Measurements from ENCODE around the gene USP17L30. TPM values are rescaled to one million over a fixed set of nuclear protein-coding genes. Genes with fewer than 3 reads are reported as not detected.
"Not testable (repeated sequence)": the region's sequence is repeated elsewhere in the genome, so short reads cannot be mapped to it uniquely, and the experiment has no call there.

The USP17L30 gene, protein sequence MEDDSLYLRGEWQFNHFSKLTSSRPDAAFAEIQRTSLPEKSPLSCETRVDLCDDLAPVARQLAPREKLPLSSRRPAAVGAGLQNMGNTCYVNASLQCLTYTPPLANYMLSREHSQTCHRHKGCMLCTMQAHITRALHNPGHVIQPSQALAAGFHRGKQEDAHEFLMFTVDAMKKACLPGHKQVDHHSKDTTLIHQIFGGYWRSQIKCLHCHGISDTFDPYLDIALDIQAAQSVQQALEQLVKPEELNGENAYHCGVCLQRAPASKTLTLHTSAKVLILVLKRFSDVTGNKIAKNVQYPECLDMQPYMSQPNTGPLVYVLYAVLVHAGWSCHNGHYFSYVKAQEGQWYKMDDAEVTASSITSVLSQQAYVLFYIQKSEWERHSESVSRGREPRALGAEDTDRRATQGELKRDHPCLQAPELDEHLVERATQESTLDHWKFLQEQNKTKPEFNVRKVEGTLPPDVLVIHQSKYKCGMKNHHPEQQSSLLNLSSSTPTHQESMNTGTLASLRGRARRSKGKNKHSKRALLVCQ
- polyA plus RNA-seq (ENCODE audit: insufficient read length in 4 of 4) = not detected

DNA sequence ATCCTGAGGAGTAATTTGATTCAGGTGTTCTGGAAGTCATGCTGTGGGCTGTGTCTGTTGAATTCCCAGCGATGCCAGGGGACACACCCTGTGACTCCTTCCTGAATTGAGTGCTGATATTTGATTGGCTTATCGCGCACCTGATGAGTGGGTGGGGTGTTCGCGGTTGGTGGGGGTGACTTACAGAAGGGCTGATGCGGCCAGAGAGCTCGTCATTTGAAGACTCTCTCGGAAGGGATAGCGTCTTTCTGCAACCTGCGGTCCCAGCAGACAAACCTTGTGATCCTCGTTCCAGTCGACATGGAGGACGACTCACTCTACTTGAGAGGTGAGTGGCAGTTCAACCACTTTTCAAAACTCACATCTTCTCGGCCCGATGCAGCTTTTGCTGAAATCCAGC is at the start of gene USP17L30:
Gene USP17L30 (plus strand): TSS at position 301 of the 400 bp plus-strand sequence. CDS start 0 bp downstream, at position 301.
- DNase-seq (ENCODE audit: low read depth in 4 of 4, low spot score in 2 of 4) = not testable (repeated sequence)

DNA sequence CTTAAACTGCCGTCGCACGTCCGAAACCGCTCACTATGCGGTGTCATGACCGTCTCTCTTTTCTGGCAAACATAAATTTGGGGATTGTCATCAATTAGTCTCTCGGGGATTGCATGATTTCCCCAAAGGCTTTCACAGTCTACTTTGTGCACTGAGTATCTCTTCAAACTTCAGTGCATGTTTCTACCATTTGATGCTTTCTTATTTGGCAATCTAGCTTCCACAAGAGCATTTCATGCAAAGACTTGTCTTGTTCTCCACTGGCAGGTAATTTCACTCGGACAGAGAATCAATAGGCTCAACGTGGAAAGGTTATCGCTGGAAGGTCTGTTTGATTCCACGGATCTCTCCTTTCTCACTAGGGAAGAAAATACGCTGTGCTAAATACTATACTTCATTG is 38.7 kb upstream of the USP17L30 start:
- DNase-seq (ENCODE audit: low read depth in 4 of 4, low spot score in 2 of 4) = not testable (repeated sequence)

DNA sequence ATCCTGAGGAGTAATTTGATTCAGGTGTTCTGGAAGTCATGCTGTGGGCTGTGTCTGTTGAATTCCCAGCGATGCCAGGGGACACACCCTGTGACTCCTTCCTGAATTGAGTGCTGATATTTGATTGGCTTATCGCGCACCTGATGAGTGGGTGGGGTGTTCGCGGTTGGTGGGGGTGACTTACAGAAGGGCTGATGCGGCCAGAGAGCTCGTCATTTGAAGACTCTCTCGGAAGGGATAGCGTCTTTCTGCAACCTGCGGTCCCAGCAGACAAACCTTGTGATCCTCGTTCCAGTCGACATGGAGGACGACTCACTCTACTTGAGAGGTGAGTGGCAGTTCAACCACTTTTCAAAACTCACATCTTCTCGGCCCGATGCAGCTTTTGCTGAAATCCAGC is 38.1 kb upstream of the USP17L30 start, which contains the start of gene USP17L24:
Gene USP17L24 (plus strand): TSS at position 301 of the 400 bp plus-strand sequence. CDS start 0 bp downstream, at position 301.
- DNase-seq (ENCODE audit: low read depth in 4 of 4, low spot score in 2 of 4) = not testable (repeated sequence)

DNA sequence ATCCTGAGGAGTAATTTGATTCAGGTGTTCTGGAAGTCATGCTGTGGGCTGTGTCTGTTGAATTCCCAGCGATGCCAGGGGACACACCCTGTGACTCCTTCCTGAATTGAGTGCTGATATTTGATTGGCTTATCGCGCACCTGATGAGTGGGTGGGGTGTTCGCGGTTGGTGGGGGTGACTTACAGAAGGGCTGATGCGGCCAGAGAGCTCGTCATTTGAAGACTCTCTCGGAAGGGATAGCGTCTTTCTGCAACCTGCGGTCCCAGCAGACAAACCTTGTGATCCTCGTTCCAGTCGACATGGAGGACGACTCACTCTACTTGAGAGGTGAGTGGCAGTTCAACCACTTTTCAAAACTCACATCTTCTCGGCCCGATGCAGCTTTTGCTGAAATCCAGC is 33.3 kb upstream of the USP17L30 start, which contains the start of gene USP17L25:
Gene USP17L25 (plus strand): TSS at position 301 of the 400 bp plus-strand sequence. CDS start 0 bp downstream, at position 301.
- DNase-seq (ENCODE audit: low read depth in 4 of 4, low spot score in 2 of 4) = not testable (repeated sequence)

DNA sequence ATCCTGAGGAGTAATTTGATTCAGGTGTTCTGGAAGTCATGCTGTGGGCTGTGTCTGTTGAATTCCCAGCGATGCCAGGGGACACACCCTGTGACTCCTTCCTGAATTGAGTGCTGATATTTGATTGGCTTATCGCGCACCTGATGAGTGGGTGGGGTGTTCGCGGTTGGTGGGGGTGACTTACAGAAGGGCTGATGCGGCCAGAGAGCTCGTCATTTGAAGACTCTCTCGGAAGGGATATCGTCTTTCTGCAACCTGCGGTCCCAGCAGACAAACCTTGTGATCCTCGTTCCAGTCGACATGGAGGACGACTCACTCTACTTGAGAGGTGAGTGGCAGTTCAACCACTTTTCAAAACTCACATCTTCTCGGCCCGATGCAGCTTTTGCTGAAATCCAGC is 28.6 kb upstream of the USP17L30 start, which contains the start of gene USP17L26:
Gene USP17L26 (plus strand): TSS at position 301 of the 400 bp plus-strand sequence. CDS start 0 bp downstream, at position 301.
- DNase-seq (ENCODE audit: low read depth in 4 of 4, low spot score in 2 of 4) = not testable (repeated sequence)

DNA sequence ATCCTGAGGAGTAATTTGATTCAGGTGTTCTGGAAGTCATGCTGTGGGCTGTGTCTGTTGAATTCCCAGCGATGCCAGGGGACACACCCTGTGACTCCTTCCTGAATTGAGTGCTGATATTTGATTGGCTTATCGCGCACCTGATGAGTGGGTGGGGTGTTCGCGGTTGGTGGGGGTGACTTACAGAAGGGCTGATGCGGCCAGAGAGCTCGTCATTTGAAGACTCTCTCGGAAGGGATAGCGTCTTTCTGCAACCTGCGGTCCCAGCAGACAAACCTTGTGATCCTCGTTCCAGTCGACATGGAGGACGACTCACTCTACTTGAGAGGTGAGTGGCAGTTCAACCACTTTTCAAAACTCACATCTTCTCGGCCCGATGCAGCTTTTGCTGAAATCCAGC is 23.8 kb upstream of the USP17L30 start, which contains the start of gene USP17L5:
Gene USP17L5 (plus strand): TSS at position 301 of the 400 bp plus-strand sequence. CDS start 0 bp downstream, at position 301.
- not testable (repeated sequence) for DNase-seq (ENCODE audit: low read depth in 4 of 4, low spot score in 2 of 4)

DNA sequence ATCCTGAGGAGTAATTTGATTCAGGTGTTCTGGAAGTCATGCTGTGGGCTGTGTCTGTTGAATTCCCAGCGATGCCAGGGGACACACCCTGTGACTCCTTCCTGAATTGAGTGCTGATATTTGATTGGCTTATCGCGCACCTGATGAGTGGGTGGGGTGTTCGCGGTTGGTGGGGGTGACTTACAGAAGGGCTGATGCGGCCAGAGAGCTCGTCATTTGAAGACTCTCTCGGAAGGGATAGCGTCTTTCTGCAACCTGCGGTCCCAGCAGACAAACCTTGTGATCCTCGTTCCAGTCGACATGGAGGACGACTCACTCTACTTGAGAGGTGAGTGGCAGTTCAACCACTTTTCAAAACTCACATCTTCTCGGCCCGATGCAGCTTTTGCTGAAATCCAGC is 19.1 kb upstream of the USP17L30 start, which contains the start of gene USP17L27:
Gene USP17L27 (plus strand): TSS at position 301 of the 400 bp plus-strand sequence. CDS start 0 bp downstream, at position 301.
- not testable (repeated sequence) for DNase-seq (ENCODE audit: low read depth in 4 of 4, low spot score in 2 of 4)

DNA sequence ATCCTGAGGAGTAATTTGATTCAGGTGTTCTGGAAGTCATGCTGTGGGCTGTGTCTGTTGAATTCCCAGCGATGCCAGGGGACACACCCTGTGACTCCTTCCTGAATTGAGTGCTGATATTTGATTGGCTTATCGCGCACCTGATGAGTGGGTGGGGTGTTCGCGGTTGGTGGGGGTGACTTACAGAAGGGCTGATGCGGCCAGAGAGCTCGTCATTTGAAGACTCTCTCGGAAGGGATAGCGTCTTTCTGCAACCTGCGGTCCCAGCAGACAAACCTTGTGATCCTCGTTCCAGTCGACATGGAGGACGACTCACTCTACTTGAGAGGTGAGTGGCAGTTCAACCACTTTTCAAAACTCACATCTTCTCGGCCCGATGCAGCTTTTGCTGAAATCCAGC is 14.3 kb upstream of the USP17L30 start, which contains the start of gene USP17L28:
Gene USP17L28 (plus strand): TSS at position 301 of the 400 bp plus-strand sequence. CDS start 0 bp downstream, at position 301.
- DNase-seq (ENCODE audit: low read depth in 4 of 4, low spot score in 2 of 4) = not testable (repeated sequence)

DNA sequence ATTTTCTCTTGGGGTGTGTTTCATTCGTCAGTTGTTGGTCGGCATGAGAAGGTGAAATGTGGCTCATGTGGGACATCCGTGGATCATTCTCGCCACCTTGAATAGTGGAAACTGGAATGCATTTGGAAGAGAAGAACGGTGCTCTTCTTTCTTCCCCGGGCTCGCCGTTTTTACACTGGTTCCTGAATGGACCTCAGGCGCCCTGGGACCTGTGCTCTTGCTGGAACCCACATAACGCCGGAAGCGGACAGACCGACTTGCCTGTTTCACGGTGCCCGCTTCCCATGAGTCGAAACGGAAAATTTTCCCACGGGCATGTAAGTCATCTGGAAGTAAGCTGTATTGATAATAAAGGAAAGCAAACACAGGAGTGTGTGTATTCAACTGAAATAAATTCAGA is 12.1 kb upstream of the USP17L30 start:
- not testable (repeated sequence) for DNase-seq (ENCODE audit: low read depth in 4 of 4, low spot score in 2 of 4)

DNA sequence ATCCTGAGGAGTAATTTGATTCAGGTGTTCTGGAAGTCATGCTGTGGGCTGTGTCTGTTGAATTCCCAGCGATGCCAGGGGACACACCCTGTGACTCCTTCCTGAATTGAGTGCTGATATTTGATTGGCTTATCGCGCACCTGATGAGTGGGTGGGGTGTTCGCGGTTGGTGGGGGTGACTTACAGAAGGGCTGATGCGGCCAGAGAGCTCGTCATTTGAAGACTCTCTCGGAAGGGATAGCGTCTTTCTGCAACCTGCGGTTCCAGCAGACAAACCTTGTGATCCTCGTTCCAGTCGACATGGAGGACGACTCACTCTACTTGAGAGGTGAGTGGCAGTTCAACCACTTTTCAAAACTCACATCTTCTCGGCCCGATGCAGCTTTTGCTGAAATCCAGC is 9.6 kb upstream of the USP17L30 start, which contains the start of gene USP17L29:
Gene USP17L29 (plus strand): TSS at position 301 of the 400 bp plus-strand sequence. CDS start 0 bp downstream, at position 301.
- not testable (repeated sequence) for DNase-seq (ENCODE audit: low read depth in 4 of 4, low spot score in 2 of 4)

DNA sequence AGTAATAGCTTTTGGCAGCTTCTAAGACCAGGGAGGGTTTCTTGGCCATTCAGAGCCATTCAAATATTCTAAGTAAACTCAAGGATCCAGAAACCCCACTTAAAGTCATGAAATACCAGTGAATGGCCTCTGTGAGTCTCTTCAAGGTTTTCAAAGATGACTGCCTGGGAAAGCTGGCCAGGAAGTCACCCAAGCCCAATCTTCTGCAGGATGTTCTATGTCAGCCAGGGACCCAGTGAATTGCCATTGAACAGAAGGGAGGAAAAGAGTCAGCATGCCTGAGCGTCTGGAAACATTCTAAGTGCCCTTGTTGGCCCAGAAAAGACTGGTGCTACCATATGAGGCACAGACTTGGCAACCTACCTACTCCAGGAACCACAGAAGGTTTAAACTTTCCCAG is 17.0 kb downstream of the USP17L30 start:
- DNase-seq (ENCODE audit: low read depth in 4 of 4, low spot score in 2 of 4) = not testable (repeated sequence)

DNA sequence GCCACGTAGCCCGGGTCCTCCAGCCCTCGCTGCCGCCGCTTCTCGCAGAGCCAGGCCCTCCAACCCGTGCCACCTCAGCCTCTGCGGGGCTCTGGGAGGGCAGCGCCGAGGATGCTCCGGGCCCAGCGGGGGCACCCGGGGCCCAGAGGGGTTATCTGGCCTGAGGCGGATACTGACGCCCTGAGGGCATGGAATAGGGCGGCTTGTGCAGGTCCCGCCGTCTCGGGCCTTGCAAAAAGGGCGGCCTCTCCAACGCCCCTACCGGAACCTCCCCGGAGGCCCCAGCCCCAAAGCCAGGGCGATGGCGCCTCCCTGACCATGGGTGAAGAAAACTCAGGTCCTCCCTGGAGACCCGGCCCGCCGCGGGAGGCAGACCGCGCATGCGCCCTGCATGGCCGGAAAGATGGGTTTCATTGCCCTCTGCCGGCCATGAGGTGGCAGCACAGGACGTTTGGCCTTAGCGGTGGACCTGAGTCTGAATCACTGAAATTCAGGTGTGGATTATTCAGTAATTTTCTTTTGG is 18.1 kb downstream of the USP17L30 start:
- peak in 2 of 4 donors; percentile 0 to 1 for DNase-seq (ENCODE audit: low read depth in 4 of 4, low spot score in 2 of 4)

DNA sequence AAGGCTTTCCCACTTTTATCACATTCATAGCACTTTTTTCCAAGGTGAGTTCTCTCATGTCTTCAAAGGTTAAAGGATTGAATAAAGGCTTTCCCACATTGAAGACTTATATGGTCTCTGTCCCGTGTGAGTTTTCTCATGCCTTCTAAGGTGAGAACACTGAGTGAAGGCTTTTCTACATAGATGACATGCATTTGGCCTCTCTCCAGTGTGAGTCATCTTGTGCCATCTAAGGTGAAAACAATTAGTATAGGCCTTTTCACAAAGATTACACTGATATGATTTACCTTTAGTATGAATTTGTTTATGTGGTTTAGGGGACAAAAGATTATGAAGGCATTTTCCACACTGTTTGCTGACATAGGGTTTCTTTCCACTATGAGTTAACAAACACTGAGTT is 21.2 kb downstream of the USP17L30 start:
- DNase-seq (ENCODE audit: low read depth in 4 of 4, low spot score in 2 of 4) = no peak

DNA sequence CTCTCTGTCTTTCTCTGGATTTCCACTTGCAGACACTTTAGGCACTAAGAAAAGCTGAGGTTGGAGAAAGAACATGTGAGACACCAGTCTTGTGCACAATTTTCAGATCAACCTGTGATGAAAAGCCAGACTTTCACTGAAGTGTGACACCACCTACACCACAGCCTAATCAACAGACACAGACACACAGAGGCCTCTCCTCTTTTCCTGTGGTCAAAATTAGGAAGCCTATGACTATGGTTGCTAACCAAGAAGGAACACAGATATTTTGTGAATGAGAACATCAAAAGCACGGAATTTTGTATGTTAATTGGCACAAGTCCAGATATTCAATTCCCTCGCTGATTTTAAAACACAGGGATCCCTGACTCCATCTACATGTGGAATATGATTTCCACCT is 26.1 kb downstream of the USP17L30 start:
- not testable (repeated sequence) for DNase-seq (ENCODE audit: low read depth in 4 of 4, low spot score in 2 of 4)

DNA sequence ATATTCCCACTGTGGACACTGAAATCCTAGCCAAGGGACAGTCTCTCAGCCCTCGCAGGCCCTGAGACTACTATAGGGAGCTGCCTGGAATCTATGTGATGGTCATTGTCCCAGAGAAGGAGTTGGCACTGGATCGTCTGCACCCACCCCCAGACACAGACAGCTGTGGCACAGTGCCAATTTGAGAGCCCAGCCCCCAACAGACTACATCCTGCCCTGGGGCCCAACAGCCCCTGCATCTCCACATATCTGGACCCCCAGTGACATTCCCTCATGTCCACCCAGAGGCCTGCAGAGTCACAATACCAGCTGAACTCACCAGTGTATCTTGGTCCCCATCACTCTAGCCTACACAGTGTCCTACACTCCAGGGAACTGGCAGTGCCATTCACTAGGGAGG is 42.8 kb downstream of the USP17L30 start:
- DNase-seq (ENCODE audit: low read depth in 4 of 4, low spot score in 2 of 4) = not testable (repeated sequence)

DNA sequence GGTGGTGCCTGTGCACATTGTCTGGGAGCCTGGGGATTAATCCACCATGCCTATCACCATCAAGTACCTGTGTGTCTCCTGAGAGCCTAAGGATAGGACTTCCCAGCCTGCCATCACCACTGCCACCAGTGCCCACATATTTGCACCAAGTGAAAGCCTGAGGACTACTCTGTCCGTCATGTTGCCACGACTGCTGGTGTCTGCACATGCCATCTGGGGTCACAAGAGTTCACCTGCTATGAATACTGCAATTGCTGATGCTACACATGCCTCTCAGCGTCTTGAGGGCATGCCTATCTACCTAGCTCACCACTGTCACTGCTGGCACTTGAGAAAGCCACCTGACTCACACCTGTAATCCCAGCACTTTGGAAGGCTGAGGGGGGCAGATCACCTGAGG is 43.6 kb downstream of the USP17L30 start:
- DNase-seq (ENCODE audit: low read depth in 4 of 4, low spot score in 2 of 4) = not testable (repeated sequence)

DNA sequence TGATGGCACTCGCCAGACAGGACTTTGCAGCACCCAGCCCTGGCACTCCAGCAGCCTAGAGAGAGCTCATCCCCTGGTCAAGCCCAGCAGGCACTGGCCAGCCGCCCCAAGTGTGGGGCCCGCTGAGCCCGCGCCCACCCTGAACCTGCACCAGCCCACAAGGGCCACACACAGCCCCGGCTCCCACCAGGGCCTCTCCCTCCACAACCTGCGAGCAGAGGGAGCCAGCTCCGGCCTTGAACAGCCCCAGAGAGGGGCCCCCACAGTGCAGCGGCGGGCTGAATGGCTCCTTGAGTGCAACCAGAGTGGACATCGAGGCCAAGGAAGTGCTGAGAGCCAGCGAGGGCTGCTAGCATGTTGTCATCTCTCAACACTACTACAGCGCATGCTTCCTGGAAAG is 46.9 kb downstream of the USP17L30 start:
- DNase-seq (ENCODE audit: low read depth in 4 of 4, low spot score in 2 of 4) = no peak

All from left renal cortex interstitium (tissue), 4 donors.